ENCODE measurements around the gene CDKN2A.

Gene CDKN2A

DNA sequence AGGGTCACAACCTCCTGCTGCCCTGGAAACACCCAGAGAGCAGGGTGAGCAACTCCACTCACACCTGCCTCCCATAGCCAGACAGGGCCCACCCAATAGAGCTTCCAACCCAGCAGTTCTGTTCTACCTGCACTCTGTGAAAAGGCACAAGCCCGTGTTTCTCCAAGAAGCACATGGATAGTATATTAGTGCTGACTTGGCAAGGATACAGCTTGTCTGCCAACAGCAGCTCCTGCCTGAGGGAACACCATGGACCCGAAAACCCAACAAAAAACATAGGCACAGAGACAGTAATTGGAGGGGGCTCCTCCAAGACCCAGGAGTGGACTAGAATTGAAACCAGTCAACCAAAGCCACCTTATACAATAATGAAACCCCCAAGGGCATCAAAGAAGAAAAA, 48.6 kb downstream of the CDKN2A start:
- DNase-seq (ENCODE audit: low spot score) (no peak), FAIRE-seq (no peak)

DNA sequence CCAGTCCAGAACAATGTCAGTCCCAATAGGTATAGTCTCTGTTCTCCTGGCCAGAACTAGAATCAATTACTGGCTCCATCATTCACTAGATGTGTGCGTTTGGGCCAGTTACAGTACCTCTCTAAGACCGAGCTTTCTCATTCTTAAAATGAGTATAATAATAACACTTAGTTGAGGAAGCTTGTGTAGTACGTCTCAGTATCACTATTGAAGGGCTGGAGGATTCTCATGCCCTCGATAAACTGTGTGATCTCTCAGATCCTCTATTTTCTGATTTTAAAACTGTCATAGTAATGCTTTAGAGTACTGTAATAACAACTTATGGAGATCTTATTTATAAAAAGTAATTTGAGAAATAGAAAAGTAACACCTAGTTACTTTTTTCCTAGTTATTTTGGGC, 50.7 kb downstream of the CDKN2A start:
- no peak for DNase-seq (ENCODE audit: low spot score)
- FAIRE-seq = no peak

DNA sequence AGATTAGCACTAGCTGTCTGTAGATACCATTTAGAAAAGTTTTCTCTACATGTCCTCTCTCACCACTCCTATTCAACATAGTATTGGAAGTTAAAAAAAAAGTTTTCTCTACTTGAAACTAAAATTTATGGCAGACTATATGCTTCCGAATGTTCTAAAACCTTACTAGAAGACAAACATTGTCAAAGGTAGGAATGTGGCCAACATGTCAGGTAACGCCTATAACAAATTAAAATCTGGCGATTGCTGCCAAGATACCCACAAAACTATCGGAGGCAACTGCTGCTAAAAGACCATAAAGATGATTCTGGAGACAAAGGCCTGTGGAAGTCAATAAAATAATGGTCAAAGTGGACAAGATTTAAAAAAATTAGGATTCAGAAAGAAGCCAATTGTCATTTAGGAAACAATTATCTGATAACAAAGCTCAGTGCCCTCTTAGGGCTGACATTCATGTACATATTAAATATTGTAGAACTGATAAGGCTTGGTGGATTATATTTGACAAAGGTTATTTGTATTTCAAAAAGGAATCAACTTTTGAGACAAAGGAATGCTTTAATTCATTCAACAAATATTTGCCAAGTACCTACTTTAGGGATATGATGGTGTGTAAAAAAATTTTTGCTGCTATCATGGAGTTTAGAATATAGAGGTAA, 52.7 kb downstream of the CDKN2A start:
- FAIRE-seq (no peak), DNase-seq (ENCODE audit: low spot score) (no peak)

DNA sequence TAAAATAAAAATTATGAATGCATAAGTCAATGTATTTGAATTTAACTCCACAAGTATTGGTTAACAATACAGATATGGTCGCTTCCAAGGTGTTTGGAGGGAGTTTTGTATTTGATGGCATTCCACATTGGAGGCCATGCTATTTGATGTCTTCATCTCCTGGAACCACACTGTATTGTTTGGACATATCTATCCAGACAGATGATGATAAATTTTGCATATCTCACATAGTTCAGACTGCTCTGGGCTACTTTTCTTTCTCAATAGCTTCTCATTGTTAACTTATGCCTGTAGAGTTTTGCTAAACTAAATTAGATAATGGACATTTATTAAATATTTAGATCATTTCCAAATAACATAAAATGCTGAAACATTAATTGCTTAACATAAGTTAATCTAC, 58.0 kb downstream of the CDKN2A start:
- FAIRE-seq = no peak
- no peak for DNase-seq (ENCODE audit: low spot score)

DNA sequence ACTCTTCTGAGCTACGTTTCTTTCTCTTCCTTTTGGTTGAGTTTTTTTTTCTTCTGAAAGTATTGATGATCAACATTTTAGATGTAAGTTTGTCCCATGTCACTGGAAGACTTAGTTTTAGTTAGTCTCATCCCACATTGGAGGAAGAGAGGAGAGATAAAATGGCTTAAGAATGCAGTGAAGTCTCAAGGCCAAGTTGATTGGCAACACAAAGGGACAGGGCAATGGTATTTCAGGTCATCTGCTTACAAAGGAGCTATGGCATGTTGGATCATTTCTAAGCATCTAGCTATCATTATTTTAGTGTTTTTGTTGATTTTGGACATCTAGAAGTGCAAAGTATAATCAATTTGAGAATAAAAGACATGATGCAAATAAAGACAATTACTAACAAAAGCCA, 58.6 kb downstream of the CDKN2A start:
- FAIRE-seq = no peak
- no peak for DNase-seq (ENCODE audit: low spot score)

DNA sequence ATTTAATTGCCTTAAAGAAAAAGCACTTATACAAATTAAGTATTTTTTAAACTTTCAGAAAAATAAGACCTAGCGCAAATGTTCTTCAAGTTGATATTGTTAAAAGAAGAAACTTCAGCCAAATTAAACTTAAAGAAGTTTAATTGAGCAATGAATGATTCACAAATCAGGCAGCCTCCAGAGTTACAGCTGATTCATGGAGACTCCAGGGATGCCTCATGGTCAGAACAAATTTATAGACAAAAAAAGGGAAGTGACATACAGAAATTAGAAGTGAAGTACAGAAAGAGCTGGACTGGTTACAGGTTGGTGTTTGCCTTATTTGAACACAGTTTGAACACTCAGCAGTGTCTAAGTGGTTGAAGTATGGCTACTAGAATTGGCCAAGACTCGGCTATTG, 60.3 kb downstream of the CDKN2A start:
- FAIRE-seq = no peak
- DNase-seq (ENCODE audit: low spot score) = no peak

DNA sequence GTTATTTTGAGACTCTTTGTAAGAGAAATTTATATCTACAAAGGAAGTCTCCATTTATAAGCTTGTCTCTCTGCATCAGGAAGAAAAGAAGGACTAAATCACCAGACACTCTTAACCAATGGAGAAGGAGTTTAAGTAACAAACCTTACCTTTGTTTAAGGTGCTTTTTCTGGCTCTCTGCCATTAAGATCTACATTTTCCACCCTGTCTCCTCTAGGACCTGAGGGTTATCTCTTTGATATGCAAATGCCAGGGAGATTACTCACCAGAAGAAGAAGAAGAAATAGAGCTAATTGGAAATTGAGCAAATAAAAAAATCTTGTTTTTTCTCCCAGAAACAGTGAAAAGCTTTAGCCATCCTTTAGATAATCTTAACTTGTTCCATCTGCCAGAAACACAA, 60.9 kb downstream of the CDKN2A start:
- DNase-seq (ENCODE audit: low spot score) = no peak
- FAIRE-seq = no peak

DNA sequence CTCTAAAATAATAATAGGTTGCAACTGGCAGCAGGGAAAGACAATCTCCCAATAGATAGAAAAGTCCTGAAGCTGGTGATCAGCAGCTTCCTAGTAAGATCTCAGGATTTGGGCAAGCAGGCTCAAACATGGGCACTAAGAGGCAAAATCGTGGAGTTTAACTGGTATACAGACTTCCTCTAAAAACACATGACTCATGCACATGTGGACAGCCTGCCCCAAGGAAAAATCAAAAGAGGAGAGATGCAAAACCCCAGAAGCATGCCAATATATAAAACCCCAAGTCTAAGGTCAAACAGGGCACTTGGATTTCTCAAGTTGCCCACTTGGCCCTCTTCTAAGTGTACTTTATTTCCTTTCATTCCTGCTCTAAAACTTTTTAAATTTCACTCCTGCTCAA, 62.8 kb downstream of the CDKN2A start:
- no peak for FAIRE-seq
- DNase-seq (ENCODE audit: low spot score) = no peak

DNA sequence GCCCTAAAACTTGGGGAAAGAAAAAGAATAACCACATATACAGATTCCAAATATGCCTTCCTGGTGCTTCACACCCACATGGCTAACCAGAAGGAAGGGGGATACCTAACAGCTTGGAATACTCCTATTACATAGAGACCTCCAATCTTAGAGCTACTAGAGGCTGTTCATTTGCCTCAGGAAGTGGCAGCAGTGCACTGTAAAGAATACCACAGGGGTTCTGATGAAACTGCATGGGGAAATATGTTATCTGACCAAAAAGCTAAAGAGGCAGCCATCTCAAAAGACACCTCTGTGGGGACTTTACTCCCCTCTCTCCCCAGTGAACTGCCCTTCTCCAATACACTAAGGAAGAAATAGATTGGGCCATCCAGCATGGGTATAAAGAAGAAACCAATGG, 66.4 kb downstream of the CDKN2A start:
- no peak for DNase-seq (ENCODE audit: low spot score)
- FAIRE-seq = no peak

DNA sequence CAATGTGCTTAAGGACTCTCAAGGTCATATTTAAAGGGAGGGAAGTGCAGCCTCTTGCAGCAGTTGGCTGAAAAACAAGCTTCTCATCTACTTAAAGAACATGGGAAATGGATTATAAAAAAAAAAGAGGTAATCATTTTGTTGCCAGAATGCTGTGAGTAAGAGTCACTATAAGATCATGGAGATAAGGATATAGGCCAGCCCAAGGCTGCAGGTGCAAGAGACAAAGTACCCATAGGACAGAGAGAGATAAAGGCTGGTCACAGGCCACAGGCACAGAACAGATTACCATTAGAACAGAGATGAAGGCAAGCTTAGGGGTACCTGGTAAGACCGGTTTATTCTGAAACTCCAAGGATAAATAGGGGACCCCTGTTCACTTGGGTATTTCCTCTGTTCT, 70.5 kb downstream of the CDKN2A start:
- DNase-seq (ENCODE audit: low spot score) (no peak), FAIRE-seq (no peak)

DNA sequence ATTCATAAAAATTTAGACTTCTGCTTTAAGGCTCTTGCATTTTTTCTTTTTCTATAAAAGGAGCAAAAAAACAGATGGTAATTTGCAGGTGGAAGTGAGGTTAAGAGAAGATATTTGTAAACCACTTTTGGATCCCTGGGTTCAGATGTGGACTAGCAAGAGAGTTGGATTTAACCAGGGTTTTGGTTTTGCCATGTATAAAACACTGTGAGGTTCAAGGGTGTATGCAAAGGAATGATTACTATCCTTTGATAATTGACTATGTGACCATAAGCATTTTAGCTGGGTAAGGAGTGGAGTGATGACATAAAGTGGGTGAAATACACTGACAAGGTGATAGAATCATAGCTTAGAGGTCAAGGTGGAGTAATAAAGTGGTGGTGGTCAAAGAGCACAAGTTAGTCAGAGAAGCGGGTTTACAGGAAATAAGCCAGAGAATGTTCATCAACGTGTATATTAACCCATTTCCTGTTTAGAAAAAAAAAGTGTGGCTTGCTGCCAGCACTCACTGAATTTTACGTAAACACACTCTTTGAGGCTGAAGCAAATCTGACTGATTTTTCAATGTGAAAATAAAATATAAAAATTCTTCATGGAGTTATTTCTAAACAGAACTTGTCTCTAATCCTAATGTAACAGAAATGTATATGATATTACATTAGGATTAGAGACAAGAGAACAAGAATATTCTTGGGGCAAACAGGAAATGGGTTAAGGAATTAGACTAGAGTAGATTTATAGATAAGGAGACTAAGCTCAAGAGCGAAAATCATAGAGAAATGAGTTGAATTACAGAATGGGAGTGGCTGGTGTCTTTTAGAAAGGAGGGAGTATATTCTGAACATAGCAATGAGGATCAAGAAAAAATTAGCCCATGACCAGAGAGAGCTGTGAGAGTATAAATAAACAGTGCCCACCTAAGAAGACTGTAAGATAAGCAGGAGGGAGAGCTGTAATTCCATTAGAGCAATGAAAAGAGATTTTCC, 74.5 kb downstream of the CDKN2A start:
- DNase-seq (ENCODE audit: low spot score) (peak; percentile 7), FAIRE-seq (no peak)

All from urothelium cell line (cell line).